Upper lobe of right lung (tissue), 1 donor: Measurements from ENCODE around the gene WDR26. TPM values are rescaled to one million over a fixed set of nuclear protein-coding genes. Genes with fewer than 3 reads are reported as not detected.

Source experiments
- ATAC-seq: fragments of 200-7000 bp; cut with Tn5 transposase; one replicate; pipeline ENCODE4 v1.9.1; 2020; ENCODE audit warnings: mild to moderate bottlenecking, moderate library complexity
- DNase-seq: peaks from one replicate; pipeline ENCODE4 v3.0.0-alpha.2; 2020
- H3K27ac ChIP-seq: fragments of 200-600 bp; one replicate; pipeline ENCODE4 v1.8.0; 2022
- H3K27me3 ChIP-seq: fragments of 200-600 bp; one replicate; pipeline ENCODE4 v1.8.0; 2022; ENCODE audit warnings: mild to moderate bottlenecking
- H3K36me3 ChIP-seq: fragments of 200-600 bp; one replicate; pipeline ENCODE4 v1.8.0; 2022
- H3K4me1 ChIP-seq: fragments of 200-600 bp; one replicate; pipeline ENCODE4 v1.8.0; 2022
- H3K4me3 ChIP-seq: fragments of 200-600 bp; one replicate; pipeline ENCODE4 v1.8.0; 2022; ENCODE audit warnings: mild to moderate bottlenecking
- H3K9me3 ChIP-seq: fragments of 200-600 bp; one replicate; pipeline ENCODE4 v1.8.0; 2022
- intact Hi-C: fragments of 100-400 bp; cut with DNase I; formaldehyde crosslinking; loops from one replicate; pipeline ENCODE4 v1.11.0; 2022
- total RNA-seq: library from RNA; stranded (reverse); fragmentation: NEBNext Ultra II Directional; extraction: Animal tissue kit (Norgen Biotek cat#: 25700); gene quantifications from one replicate; pipeline ENCODE4 v1.2.1, GENCODE V29; 2021
- TF ChIP-seq, protein P1 (sequence below): fragments of 200-600 bp; IDR thresholded peaks from one replicate; pipeline ENCODE4 v1.8.0; 2022; ENCODE audit warnings: antibody characterized with exemption
- donor health status: DM: no; HTN: yes; CAD: no; lungs with severe emphysema.

Gene WDR26
- total RNA-seq, 1 donor from 2014 or later = 96.1 TPM

DNA sequence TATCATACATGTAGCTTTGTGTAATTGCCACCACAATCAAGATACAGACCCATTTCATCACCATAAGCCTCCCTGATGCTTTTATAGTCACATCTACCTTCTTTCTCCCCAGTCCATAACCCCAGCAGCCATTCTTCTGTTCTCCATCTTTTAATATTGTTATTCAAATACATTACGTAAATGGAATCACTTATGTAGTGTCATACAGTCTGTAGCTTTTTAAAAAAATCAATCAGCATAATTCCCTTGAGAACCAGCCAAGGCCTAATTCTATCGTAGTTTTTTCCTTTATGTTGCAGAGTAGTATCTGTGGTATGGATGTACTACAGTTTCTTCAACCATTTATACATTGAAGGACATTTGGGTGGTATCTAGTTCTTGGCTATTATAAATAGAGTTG lies 31.6 kb upstream of the WDR26 start:
- H3K27me3 ChIP-seq = no peaks in the 10 kb centered on the region
- DNase-seq (no peak), ATAC-seq (no peak)
- H3K4me3 ChIP-seq = no peak overlapping the region
- H3K9me3 ChIP-seq = no peaks in the 10 kb centered on the region
- intact Hi-C loops = no loop called here
- no peaks in the 10 kb centered on the region for H3K4me1 ChIP-seq
- H3K36me3 ChIP-seq = no peaks in the 10 kb centered on the region
- H3K27ac ChIP-seq = no peak overlapping the region
- TF ChIP-seq, protein P1, sequence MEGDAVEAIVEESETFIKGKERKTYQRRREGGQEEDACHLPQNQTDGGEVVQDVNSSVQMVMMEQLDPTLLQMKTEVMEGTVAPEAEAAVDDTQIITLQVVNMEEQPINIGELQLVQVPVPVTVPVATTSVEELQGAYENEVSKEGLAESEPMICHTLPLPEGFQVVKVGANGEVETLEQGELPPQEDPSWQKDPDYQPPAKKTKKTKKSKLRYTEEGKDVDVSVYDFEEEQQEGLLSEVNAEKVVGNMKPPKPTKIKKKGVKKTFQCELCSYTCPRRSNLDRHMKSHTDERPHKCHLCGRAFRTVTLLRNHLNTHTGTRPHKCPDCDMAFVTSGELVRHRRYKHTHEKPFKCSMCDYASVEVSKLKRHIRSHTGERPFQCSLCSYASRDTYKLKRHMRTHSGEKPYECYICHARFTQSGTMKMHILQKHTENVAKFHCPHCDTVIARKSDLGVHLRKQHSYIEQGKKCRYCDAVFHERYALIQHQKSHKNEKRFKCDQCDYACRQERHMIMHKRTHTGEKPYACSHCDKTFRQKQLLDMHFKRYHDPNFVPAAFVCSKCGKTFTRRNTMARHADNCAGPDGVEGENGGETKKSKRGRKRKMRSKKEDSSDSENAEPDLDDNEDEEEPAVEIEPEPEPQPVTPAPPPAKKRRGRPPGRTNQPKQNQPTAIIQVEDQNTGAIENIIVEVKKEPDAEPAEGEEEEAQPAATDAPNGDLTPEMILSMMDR = no peak

DNA sequence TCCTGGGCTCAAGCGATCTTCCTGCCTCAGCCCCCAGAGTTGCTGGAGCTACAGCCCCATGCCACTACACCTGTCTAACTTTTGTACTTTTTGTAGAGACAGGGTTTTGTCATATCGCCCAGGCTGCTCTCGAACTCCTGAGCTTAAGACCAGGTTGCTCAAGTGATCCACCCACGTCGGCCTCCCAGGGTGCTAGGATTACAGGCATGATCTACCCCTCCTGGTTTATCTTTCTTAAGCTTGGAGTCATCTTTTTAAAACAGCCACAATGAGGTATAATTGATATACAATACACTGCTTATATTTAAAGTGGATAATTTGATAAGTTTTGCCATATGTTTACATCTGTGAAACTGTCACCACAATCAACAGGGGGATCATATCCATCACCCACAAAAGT lies 25.4 kb upstream of the WDR26 start:
- H3K4me3 ChIP-seq = no peak overlapping the region
- DNase-seq (no peak), ATAC-seq (no peak)
- intact Hi-C loops = no loop called here
- H3K27ac ChIP-seq = peak overlapping the region; percentile 58
- no peaks in the 10 kb centered on the region for H3K9me3 ChIP-seq
- no peaks in the 10 kb centered on the region for H3K36me3 ChIP-seq
- TF ChIP-seq, protein P1 = no peak
- peaks cover 29% of the 10 kb centered on the region for H3K4me1 ChIP-seq
- H3K27me3 ChIP-seq = no peaks in the 10 kb centered on the region

DNA sequence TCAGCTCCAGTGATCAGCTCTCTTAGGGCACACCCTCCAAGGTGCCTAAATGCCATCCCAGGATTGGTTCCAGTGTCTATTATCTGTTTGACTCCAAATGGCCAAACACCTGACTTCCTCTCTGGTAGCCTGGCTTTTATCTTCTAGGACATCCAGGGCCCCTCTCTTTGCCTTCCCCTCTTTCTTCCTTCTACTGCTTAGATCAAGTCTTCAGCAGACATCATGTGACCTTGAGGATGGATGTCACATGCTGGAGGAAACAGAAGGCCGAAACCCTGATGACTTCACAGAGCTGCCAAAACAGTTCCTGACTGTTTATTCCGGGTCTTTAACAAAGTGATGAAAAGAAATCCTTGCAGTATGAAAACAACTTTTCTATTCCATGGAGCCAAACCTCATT lies 24.4 kb upstream of the WDR26 start:
- no peak overlapping the region for H3K4me3 ChIP-seq
- no peaks in the 10 kb centered on the region for H3K9me3 ChIP-seq
- no peaks in the 10 kb centered on the region for H3K27me3 ChIP-seq
- intact Hi-C loops = no loop called here
- peaks cover 29% of the 10 kb centered on the region for H3K4me1 ChIP-seq
- no peaks in the 10 kb centered on the region for H3K36me3 ChIP-seq
- no peak for DNase-seq
- H3K27ac ChIP-seq = peak overlapping the region; percentile 58
- TF ChIP-seq, protein P1 = no peak
- no peak for ATAC-seq

DNA sequence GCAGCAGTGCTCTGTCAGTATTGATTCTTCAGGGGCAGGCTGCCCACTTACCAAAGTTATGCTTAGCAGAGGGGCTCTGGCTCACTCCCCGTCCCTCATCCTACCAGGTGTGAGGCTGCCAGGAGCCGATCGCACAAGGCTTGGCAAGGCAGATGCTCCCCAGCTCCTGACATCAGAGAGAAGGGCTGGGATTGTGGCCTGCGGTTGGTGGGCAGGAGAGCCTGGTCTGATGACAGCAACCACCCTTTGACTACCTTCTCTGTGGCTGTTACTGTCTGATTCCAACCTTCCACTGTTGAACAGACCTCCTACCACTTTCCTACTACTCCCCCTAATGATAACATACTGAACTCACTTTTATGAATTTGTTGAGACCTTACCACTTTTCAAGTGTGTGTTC lies 23.7 kb upstream of the WDR26 start:
- intact Hi-C loops = no loop called here
- Histone ChIP-seq H3K4me1 (peaks cover 29% of the 10 kb centered on the region), H3K9me3 (no peaks in the 10 kb centered on the region), H3K36me3 (no peaks in the 10 kb centered on the region), H3K27me3 (no peaks in the 10 kb centered on the region), H3K27ac (peak overlapping the region; percentile 81), H3K4me3 (no peak overlapping the region)
- ATAC-seq = no peak
- no peak for DNase-seq
- TF ChIP-seq, protein P1 = no peak

DNA sequence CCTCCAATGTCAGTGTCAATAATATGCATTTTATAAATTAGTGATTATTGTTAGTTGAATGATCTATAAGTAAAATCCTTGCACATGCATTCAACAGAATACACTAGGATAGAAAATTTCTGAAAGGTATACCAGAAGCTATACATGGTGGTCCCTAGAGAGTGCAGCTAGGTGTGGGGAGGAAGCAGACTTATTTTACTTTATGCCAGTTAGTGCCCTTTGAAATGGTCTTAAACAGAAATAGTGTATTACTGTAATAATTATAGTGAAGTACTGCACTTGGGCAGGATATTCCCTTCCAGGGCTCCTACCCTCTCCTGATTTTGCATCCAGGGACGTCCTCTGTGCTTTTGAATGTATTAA lies 23.2 kb upstream of the WDR26 start:
- intact Hi-C loops = no loop called here

DNA sequence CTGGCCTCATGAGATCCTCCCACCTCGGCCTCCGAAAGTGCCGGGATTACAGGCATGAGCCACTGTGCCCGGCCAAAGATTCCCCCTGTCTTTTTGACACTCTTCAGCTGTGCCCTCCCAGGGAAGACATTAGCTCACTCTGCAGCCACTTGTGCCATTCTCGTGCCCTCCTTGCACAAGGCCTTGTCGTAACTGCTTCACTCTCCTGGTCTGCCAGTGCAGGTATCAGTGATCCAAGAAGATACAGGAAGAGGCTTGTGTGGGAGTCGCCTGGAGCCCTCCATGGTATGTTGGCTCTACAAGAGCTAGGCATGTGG lies 22.0 kb upstream of the WDR26 start:
- H3K27me3 ChIP-seq = no peaks in the 10 kb centered on the region
- TF ChIP-seq, protein P1 = no peak
- H3K4me3 ChIP-seq = no peak overlapping the region
- no peak for DNase-seq
- no peaks in the 10 kb centered on the region for H3K9me3 ChIP-seq
- intact Hi-C loops = no loop called here
- no peaks in the 10 kb centered on the region for H3K36me3 ChIP-seq
- peak overlapping the region; percentile 81 for H3K27ac ChIP-seq
- ATAC-seq = no peak
- H3K4me1 ChIP-seq = peaks cover 29% of the 10 kb centered on the region

More for the DNA sequence above, 23.2 kb upstream of the WDR26 start:
- ATAC-seq (no peak), DNase-seq (no peak)
- no peaks in the 10 kb centered on the region for H3K9me3 ChIP-seq
- TF ChIP-seq, protein P1 = no peak
- no peak overlapping the region for H3K4me3 ChIP-seq
- H3K36me3 ChIP-seq = no peaks in the 10 kb centered on the region
- H3K27me3 ChIP-seq = no peaks in the 10 kb centered on the region
- peaks cover 29% of the 10 kb centered on the region for H3K4me1 ChIP-seq
- H3K27ac ChIP-seq = peak overlapping the region; percentile 81
